Esophagus squamous epithelium (tissue), 5 donors: ENCODE results near the gene NF2. TPM values are rescaled to one million over a fixed set of nuclear protein-coding genes. Genes with fewer than 3 reads are reported as not detected.

Experiments used
- DNase-seq: peaks from one replicate; lab custom pipeline; 2025; lab: John Stamatoyannopoulos, UW
- H3K27ac ChIP-seq, 4 donors: fragments of 200-600 bp; sonication (generic); one replicate each; pipeline ENCODE4 v1.5.1; 2016 to 2019; ENCODE audit warnings: mild to moderate bottlenecking in 1 of 4
- H3K27me3 ChIP-seq, 4 donors: fragments of 200-600 bp; sonication (generic); 1 replicate in 3 of 4; 2 replicates in 1 of 4; pipeline versions ENCODE4 v1.5.1 to v1.6.0; 2017 to 2021; ENCODE audit warnings: antibody characterized with exemption in 1 of 4
- H3K36me3 ChIP-seq, 3 donors: fragments of 200-600 bp; sonication (generic); one replicate each; pipeline ENCODE4 v1.5.1; 2016 to 2019
- H3K4me1 ChIP-seq, 3 donors: fragments of 200-600 bp; sonication (generic); one replicate each; pipeline ENCODE4 v1.5.1; 2017 to 2019
- H3K4me3 ChIP-seq, 4 donors: fragments of 200-600 bp; sonication (generic); 1 replicate in 3 of 4; 2 replicates in 1 of 4; pipeline ENCODE4 v1.5.1; 2016 to 2019; ENCODE audit warnings: mild to moderate bottlenecking in 2 of 4, moderate library complexity in 1 of 4
- H3K9me3 ChIP-seq, 3 donors: fragments of 200-600 bp; sonication (generic); one replicate each; pipeline ENCODE4 v1.5.1; 2016 to 2019
- CTCF ChIP-seq, 6 experiments: fragments of 450-650 bp in 4 of 6; fragments of 200-600 bp in 2 of 6; sonication (generic) in 2 of 6; IDR thresholded peaks; one replicate each; pipeline ENCODE4 v1.5.1; 2016 to 2019; ENCODE audit warnings: antibody characterized with exemption in 6 of 6, mild to moderate bottlenecking in 4 of 6, moderate library complexity in 4 of 6
- POLR2A ChIP-seq, 4 donors: fragments of 450-650 bp; IDR thresholded peaks; one replicate each; pipeline ENCODE4 v1.6.1; 2017; ENCODE audit warnings: antibody characterized with exemption in 4 of 4, mild to moderate bottlenecking in 4 of 4, moderate library complexity in 3 of 4
- WGBS, 2 donors: methylation state at CpG; one replicate each; pipeline ENCODE4 v1.1.5; 2018; 5-methylcytosine and 5-hydroxymethylcytosine counted together
- intact Hi-C: fragments of 100-400 bp; cut with DNase I; formaldehyde crosslinking; loops from one replicate; pipeline ENCODE4 v1.15.0; 2022
- total RNA-seq, 4 donors: library from RNA; depleted of rRNA; stranded (reverse); fragments of >200 nt; gene quantifications; one replicate each; pipeline ENCODE4 v1.1.0, GENCODE V29; 2016
- donor health status: DM: yes; HTN: yes; CAD: no.

NF2 gene
- total RNA-seq, 4 donors from 2014 or later, result 25.8 to 45.3 (median 34.1) TPM

- 82% methylated on average over 7 of the region's 7 CpGs for WGBS, 2 donors
- Histone ChIP-seq H3K4me1 (peaks cover 0 to 2% (median 0%) of the 10 kb centered on the region in 3 donors), H3K36me3 (peaks cover 0 to 62% (median 0%) of the 10 kb centered on the region in 3 donors), H3K27me3 (no peaks in the 10 kb centered on the region), H3K27ac (no peak overlapping the region), H3K4me3 (no peak overlapping the region), H3K9me3 (no peaks in the 10 kb centered on the region)
- DNase-seq, result no peak
- intact Hi-C loops, result no loop called here
- no peak for TF ChIP-seq CTCF (IDR thresholded peaks at IDR 0.05)
- no peak for TF ChIP-seq POLR2A (IDR thresholded peaks at IDR 0.05)
Measured at GRCh38 chr22:29654882-29655281, 51.4 kb downstream of the NF2 start.

DNA sequence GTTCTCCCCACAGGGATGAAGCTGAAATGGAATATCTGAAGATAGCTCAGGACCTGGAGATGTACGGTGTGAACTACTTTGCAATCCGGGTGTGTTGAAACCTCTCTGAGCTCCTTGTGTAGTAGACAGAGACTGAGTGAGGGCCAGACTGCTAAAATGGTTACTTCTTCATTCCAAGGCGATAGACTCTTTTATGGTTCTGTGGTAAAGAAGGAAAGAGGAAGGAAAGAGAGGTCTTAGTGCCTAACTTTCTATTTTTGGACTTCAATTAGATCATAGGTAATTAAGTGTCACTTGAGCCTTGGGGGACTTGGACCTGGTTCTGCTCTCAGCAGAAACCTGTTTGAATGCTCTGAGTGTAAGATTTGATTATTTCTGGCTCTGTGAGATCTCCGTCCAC lies 54.7 kb downstream of the NF2 start:
- 77 to 87% methylated on average over 4 of the region's 4 CpGs for WGBS, 2 donors
- Histone ChIP-seq H3K27ac (no peak overlapping the region), H3K9me3 (no peaks in the 10 kb centered on the region), H3K36me3 (peaks cover 0 to 83% (median 6%) of the 10 kb centered on the region in 3 donors), H3K4me3 (no peak overlapping the region), H3K27me3 (no peaks in the 10 kb centered on the region), H3K4me1 (peaks cover 0 to 35% (median 15%) of the 10 kb centered on the region in 3 donors)
- intact Hi-C loops, result no loop called here
- no peak for DNase-seq
- TF ChIP-seq POLR2A (IDR thresholded peaks at IDR 0.05) (no peak), CTCF (IDR thresholded peaks at IDR 0.05) (no peak)

DNA sequence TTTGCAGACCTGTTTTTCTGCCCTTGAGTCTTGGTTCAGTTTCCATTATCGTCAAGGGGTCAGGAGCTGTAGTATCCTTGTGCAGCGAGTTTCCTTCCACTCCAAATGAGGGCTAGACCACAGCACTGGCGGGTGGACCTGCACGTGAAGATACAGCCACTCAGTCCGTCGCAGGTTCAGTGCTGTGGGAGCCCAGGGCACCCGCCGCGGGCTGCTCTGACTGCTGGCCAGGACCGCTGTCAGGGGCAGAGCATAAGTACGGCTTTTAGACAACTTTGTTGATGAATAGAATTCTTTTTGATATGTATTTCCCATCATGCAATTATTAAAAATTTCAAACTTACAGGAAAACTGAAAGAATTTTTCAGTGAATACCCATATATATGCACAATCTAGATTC lies 56.6 kb downstream of the NF2 start:
- intact Hi-C loops, result no loop called here
- Histone ChIP-seq H3K36me3 (peaks cover 0 to 94% (median 11%) of the 10 kb centered on the region in 3 donors), H3K4me1 (peaks cover 0 to 49% (median 17%) of the 10 kb centered on the region in 3 donors), H3K9me3 (no peaks in the 10 kb centered on the region), H3K27me3 (no peaks in the 10 kb centered on the region), H3K27ac (peak overlapping the region in 2 of 4 donors; percentile 3 to 79), H3K4me3 (no peak overlapping the region)
- no peak for TF ChIP-seq CTCF (IDR thresholded peaks at IDR 0.05)
- TF ChIP-seq POLR2A (IDR thresholded peaks at IDR 0.05), result no peak
- no peak for DNase-seq
- 92 to 93% methylated on average over 9 of the region's 11 CpGs for WGBS, 2 donors

- no peaks in the 10 kb centered on the region for H3K9me3 ChIP-seq
- H3K4me3 ChIP-seq, result no peak overlapping the region
- intact Hi-C loops, result no loop called here
- WGBS, 2 donors, result 28 to 38% methylated on average over 2 of the region's 2 CpGs
- DNase-seq, result no peak
- peak overlapping the region; percentile 45 to 86 (median 74) for H3K27ac ChIP-seq
- peaks cover 0 to 94% (median 11%) of the 10 kb centered on the region in 3 donors for H3K36me3 ChIP-seq
- H3K27me3 ChIP-seq, result no peaks in the 10 kb centered on the region
- H3K4me1 ChIP-seq, result peaks cover 0 to 49% (median 17%) of the 10 kb centered on the region in 3 donors
- TF ChIP-seq CTCF (IDR thresholded peaks at IDR 0.05) (no peak), POLR2A (IDR thresholded peaks at IDR 0.05) (no peak)
Measured at GRCh38 chr22:29661336-29661735, 57.9 kb downstream of the NF2 start.

DNA sequence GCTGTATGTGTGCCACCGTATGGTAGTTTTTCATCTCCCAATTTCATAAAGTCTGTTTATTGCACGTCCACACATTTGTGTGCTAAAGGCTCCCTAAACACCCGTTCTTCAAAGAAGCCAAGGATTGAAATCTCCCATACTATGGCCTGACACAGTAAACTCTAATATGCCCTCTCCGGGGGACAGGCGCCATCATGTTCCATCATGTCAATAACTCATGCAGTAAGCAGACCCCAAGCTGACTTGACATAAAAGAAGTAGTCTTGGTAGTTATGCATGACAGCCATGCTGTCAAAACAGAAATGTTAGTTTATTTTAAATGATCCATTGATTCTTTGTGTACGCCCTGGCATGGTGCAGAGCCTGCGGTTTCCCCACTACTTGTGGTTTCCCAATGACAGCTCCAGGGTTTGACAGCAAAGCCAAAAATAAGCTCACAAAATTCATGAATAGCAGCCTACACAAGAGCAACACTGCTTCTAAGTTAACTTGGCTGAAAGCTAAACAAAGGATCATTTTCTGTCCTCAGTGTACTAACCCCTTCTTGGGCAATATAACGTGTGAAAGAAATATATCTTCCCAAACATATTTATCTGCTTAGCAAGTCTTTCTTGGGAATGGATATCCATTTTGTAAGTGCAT lies 59.9 kb downstream of the NF2 start:
- Histone ChIP-seq H3K9me3 (no peaks in the 10 kb centered on the region), H3K27me3 (no peaks in the 10 kb centered on the region), H3K4me1 (peaks cover 0 to 49% (median 17%) of the 10 kb centered on the region in 3 donors), H3K4me3 (no peak overlapping the region), H3K27ac (peak overlapping the region in 2 of 4 donors; percentile 14 to 86), H3K36me3 (peaks cover 0 to 93% (median 16%) of the 10 kb centered on the region in 3 donors)
- WGBS, 2 donors, result 59% methylated on average over 8 of the region's 8 CpGs
- no peak for TF ChIP-seq CTCF (IDR thresholded peaks at IDR 0.05)
- TF ChIP-seq POLR2A (IDR thresholded peaks at IDR 0.05), result no peak
- no peak for DNase-seq
- intact Hi-C loops, result no loop called here
